Activated CD8-positive, alpha-beta memory T cell treated with anti-CD3 and anti-CD28 coated beads for 1 hour (primary cell): Measurements from ENCODE around the gene SPPL2B.

Source experiments
- DNase-seq, 2 donors: peaks; one replicate each; pipeline ENCODE4 v3.0.0-alpha.2; 2020; ENCODE audit warnings: low read depth in 1 of 2; ENCODE audit errors: extremely low read depth in 1 of 2

The SPPL2B gene

GRCh38 chr19:2353159-2353886 is 24.8 kb downstream of the SPPL2B start:
- DNase-seq, result no peak

GRCh38 chr19:2353887-2354592 is 25.6 kb downstream of the SPPL2B start:
- no peak for DNase-seq

- no peak for DNase-seq
Observed at GRCh38 chr19:2354670-2355069, 26.2 kb downstream of the SPPL2B start.

GRCh38 chr19:2355168-2356035 is 26.9 kb downstream of the SPPL2B start:
- DNase-seq, result no peak

- DNase-seq, result no peak
Observed at GRCh38 chr19:2356036-2356646, 27.7 kb downstream of the SPPL2B start.

- no peak for DNase-seq
Observed at GRCh38 chr19:2357279-2358206, 29.1 kb downstream of the SPPL2B start.

- DNase-seq, result no peak
Observed at GRCh38 chr19:2358548-2359173, 30.2 kb downstream of the SPPL2B start.

- no peak for DNase-seq
Observed at GRCh38 chr19:2359992-2360685, 31.7 kb downstream of the SPPL2B start, which contains the start of gene TMPRSS9. TMPRSS9 (plus strand) TSS chr19:2360265; CDS start chr19:2389786, 29,521 bp downstream.

- no peak for DNase-seq
Observed at GRCh38 chr19:2360833-2361232, 32.3 kb downstream of the SPPL2B start.

- DNase-seq, result no peak
Observed at GRCh38 chr19:2361246-2362045, 33.0 kb downstream of the SPPL2B start.

- DNase-seq, result no peak
Observed at GRCh38 chr19:2362046-2362969, 33.8 kb downstream of the SPPL2B start.

GRCh38 chr19:2362970-2363300 is 34.5 kb downstream of the SPPL2B start:
- DNase-seq, result no peak

GRCh38 chr19:2363419-2363818 is 34.9 kb downstream of the SPPL2B start:
- DNase-seq, result no peak

- DNase-seq, result no peak
Observed at GRCh38 chr19:2365201-2365970, 36.9 kb downstream of the SPPL2B start.

- no peak for DNase-seq
Observed at GRCh38 chr19:2371656-2372055, 43.2 kb downstream of the SPPL2B start.

GRCh38 chr19:2372076-2372612 is 43.7 kb downstream of the SPPL2B start:
- no peak for DNase-seq
